Measurements from ENCODE around the gene RPL3. TPM values are rescaled to one million over a fixed set of nuclear protein-coding genes. Genes with fewer than 3 reads are reported as not detected.

Gene RPL3
- total RNA-seq, 1 experiment from 2014 or later: 2,830 TPM

DNA sequence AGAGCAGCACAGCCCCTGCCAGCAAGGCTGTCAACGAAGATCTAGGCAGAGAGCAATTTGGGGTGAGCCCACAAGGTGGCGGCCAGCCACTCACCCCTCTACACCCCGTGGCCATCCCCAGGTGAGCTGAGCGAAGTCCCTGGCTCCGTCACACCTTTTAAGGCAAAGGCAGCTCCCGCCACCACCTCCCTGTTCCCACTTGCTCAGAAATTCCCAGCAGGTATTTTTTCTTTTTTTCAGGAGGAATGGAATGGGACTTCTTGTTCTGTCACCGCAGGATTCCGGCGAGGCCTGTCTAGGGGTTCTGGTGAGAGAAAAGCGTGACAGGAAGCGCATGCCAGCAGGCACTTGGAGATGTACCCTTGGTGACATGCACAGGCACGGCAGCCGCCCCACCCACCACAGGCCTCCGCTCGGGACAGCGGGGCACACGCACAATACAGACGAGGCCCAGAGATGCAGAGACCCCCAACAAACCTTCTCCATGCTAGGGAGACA, 10.0 kb downstream of the RPL3 start:
- Histone ChIP-seq H3K23ac (ENCODE audit: insufficient read length, low read depth, low read length) (no peak overlapping the region), H3K4me1 (ENCODE audit: insufficient read depth, low read length) (peaks cover 2% of the 10 kb centered on the region; the same call in 1 of the 2 replicates), H3K23me2 (ENCODE audit: insufficient read length, low read depth, low read length, poor library complexity, severe bottlenecking) (no peaks in the 10 kb centered on the region), H2BK120ac (ENCODE audit: low read depth, low read length, poor library complexity, severe bottlenecking) (no peak overlapping the region), H3K56ac (ENCODE audit: insufficient read length, low read depth, low read length) (no peak overlapping the region), H2BK12ac (ENCODE audit: insufficient read length, low read depth, low read length) (no peak overlapping the region), H4K20me1 (ENCODE audit: control insufficient read depth, insufficient read depth, insufficient read length) (peaks cover 1% of the 10 kb centered on the region), H3K14ac (ENCODE audit: insufficient read depth, low read length) (no peak overlapping the region), H2AK5ac (ENCODE audit: insufficient read length, low read length) (no peak overlapping the region), H3K4me2 (ENCODE audit: insufficient read depth, insufficient read length, low read length) (no peak overlapping the region), H3K18ac (ENCODE audit: insufficient read length, low read depth, low read length) (peak overlapping the region; percentile 2), H2BK5ac (ENCODE audit: insufficient read length, low read length) (no peak overlapping the region), H2BK15ac (ENCODE audit: low read depth, low read length) (no peak overlapping the region), H3K9ac (ENCODE audit: extremely low read depth, insufficient read length, low read length) (no peak overlapping the region), H3K27ac (ENCODE audit: insufficient read length, low read depth, low read length) (no peak overlapping the region), H3K9me3 (ENCODE audit: control insufficient read depth, low read depth, low read length) (no peaks in the 10 kb centered on the region), H3T11ph (ENCODE audit: low read length) (no peak overlapping the region), H3K79me2 (ENCODE audit: insufficient read depth, low read length) (no peaks in the 10 kb centered on the region), H4K8ac (replicated peaks; ENCODE audit: insufficient read length, low read depth, low read length) (no peak overlapping the region), H3K79me1 (ENCODE audit: insufficient read depth, low read depth, low read length, poor library complexity, severe bottlenecking) (no peaks in the 10 kb centered on the region), H2AFZ (ENCODE audit: low read length) (no peak overlapping the region), H3K27me3 (ENCODE audit: insufficient read depth, low read length) (no peaks in the 10 kb centered on the region), H4K5ac (ENCODE audit: insufficient read length, low read depth, low read length) (no peak overlapping the region), H3K4ac (ENCODE audit: low read depth, low read length) (no peak overlapping the region), H2BK20ac (ENCODE audit: low read depth, low read length, poor library complexity, severe bottlenecking) (no peak overlapping the region), H4K91ac (ENCODE audit: insufficient read length, low read depth, low read length) (no peak overlapping the region)
- peak; percentile 56 for TF ChIP-seq CTCF (conservative IDR thresholded peaks at IDR 0.05)
- Mint-ChIP-seq H3K4me3 (no peak overlapping the region; a peak in 2 of 5 replicates), H3K9me3 (no peaks in the 10 kb centered on the region), H3K36me3 (ENCODE audit: insufficient read depth in 1 of 3, low read depth in 3 of 3) (peaks cover 44 to 81% (median 56%) of the 10 kb centered on the region in 3 experiments), H3K4me1 (peaks cover 26 to 33% of the 10 kb centered on the region in 2 experiments), H3K27me3 (ENCODE audit: low read depth) (peaks cover 11% of the 10 kb centered on the region; the same call in 1 of the 2 replicates), H3K27ac (peak overlapping the region in 2 of 3 experiments; percentile 90 to 94; a peak in 4 of 7 replicates)
- WGBS (ENCODE audit: extremely low coverage, insufficient read length, low lambda C conversion rate): no CpG with 5 or more reads among the region's 18 CpGs
- DNase-seq: peak; percentile 77
